ENCODE measurements around the gene MLPH. TPM values are rescaled to one million over a fixed set of nuclear protein-coding genes. Genes with fewer than 3 reads are reported as not detected.

MLPH gene
- total RNA-seq, 1 donor from 2014 or later, result 423 TPM

DNA sequence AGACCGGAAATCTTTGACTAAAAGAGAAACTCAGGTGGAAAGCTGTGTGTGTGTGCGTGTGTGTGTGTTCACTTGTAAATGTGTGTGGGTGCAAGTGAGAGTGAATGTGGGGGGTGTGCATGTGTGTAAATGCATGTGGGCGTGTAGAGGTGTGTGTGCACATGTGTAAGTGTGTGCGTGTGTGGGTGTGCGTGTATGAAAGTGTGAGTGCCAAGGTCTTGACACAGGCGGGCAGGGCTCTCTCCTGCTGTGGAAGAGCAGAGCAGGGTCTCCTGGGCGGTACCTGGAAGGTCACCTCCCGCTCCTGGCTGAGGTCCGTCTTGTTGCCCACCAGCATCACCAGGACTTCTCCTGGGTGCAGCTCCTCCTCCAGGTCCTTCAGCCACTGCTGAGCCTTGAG is 89.9 kb downstream of the MLPH start:
- intact Hi-C loops (cut with DNase I), result loop anchor here (5.0 kb wide), 1 partner anchor 170 kb away; no protein-coding TSS in a partner anchor
- Histone ChIP-seq H3K36me3 (peaks cover 11% of the 10 kb centered on the region), H3K27me3 (no peaks in the 10 kb centered on the region), H3K9me3 (no peaks in the 10 kb centered on the region), H3K4me3 (no peak overlapping the region), H3K4me1 (peaks cover 11% of the 10 kb centered on the region), H3K27ac (no peak overlapping the region)
- ATAC-seq (no peak), DNase-seq (peak; percentile 48)
- TF ChIP-seq, protein P1, sequence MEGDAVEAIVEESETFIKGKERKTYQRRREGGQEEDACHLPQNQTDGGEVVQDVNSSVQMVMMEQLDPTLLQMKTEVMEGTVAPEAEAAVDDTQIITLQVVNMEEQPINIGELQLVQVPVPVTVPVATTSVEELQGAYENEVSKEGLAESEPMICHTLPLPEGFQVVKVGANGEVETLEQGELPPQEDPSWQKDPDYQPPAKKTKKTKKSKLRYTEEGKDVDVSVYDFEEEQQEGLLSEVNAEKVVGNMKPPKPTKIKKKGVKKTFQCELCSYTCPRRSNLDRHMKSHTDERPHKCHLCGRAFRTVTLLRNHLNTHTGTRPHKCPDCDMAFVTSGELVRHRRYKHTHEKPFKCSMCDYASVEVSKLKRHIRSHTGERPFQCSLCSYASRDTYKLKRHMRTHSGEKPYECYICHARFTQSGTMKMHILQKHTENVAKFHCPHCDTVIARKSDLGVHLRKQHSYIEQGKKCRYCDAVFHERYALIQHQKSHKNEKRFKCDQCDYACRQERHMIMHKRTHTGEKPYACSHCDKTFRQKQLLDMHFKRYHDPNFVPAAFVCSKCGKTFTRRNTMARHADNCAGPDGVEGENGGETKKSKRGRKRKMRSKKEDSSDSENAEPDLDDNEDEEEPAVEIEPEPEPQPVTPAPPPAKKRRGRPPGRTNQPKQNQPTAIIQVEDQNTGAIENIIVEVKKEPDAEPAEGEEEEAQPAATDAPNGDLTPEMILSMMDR (IDR thresholded peaks at IDR 0.05), result no peak

DNA sequence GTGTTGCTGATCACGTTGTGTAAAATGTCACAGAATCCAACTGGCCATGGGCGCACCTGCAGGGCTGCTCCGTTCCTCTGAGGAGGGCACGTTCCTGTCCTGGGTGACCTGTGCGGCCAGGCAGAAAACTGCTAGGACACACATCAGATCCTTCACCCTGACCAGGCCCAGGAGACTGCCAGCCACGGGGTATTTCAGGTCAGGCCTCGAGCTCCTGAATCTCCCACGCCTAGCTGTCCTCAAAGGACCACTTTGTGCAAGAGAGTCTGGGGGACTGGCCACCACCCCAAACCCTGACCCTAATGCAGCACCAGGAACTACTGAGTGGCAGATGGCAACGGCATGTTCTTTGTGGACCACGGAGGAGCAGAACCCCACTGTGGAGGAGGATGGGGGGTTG is 90.4 kb downstream of the MLPH start:
- no peaks in the 10 kb centered on the region for H3K27me3 ChIP-seq
- TF ChIP-seq, protein P1 (IDR thresholded peaks at IDR 0.05), result no peak
- peaks cover 12% of the 10 kb centered on the region for H3K4me1 ChIP-seq
- no peak overlapping the region for H3K27ac ChIP-seq
- intact Hi-C loops (cut with DNase I), result loop anchor here (5.0 kb wide), 1 partner anchor 170 kb away; no protein-coding TSS in a partner anchor
- ATAC-seq (no peak), DNase-seq (peak; percentile 42)
- peaks cover 11% of the 10 kb centered on the region for H3K36me3 ChIP-seq
- no peaks in the 10 kb centered on the region for H3K9me3 ChIP-seq
- no peak overlapping the region for H3K4me3 ChIP-seq

DNA sequence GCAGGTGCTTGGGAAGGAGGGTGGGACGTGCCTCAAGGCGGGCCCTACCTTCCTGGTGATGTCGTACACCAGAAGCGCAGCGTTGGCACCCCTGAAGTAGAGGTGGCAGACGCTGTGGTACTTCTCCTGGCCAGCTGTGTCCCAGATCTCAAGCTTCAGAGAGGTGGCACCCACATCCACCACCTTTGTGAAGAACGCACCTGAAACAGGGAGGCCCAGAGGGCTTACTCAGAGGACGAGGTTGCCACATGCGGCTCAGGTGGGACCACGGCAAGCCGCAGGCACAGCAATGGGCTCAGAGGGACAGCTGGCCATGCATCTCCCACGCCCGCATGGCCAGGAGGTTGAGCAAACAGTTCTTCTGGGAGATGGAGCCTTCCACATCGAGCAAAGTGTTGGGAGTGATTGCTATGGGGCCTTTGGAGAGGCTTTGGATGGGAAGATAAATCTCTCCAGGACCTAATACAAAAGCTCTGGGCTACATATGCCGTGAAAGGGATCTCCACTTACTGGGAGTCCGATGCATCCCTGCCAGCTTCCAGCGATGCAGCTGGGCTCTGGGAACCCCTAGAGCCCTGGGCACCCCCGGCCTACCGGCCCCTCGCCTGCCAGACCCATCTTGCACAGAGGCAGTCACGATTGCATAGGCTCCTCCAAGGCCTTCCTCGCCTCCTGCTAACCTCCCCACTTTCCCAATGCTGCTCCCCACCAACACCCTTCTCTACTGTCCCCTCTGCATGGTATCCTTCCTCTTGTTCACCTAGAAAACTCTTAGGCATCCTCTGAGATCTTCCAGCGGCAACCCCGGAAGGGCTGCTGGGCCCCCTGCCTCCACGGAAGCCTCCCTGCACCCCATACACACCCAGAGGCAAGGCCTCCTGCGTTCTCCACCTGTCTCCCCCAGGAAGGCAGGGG is 91.2 kb downstream of the MLPH start:
- H3K27ac ChIP-seq, result no peak overlapping the region
- peak; percentile 51 for DNase-seq
- TF ChIP-seq, protein P1 (IDR thresholded peaks at IDR 0.05), result no peak
- intact Hi-C loops (cut with DNase I), result loop anchor here (5.0 kb wide), 1 partner anchor 169 kb away; no protein-coding TSS in a partner anchor
- H3K4me1 ChIP-seq, result peaks cover 15% of the 10 kb centered on the region
- no peaks in the 10 kb centered on the region for H3K9me3 ChIP-seq
- no peak overlapping the region for H3K4me3 ChIP-seq
- no peak for ATAC-seq
- no peaks in the 10 kb centered on the region for H3K27me3 ChIP-seq
- peaks cover 11% of the 10 kb centered on the region for H3K36me3 ChIP-seq

DNA sequence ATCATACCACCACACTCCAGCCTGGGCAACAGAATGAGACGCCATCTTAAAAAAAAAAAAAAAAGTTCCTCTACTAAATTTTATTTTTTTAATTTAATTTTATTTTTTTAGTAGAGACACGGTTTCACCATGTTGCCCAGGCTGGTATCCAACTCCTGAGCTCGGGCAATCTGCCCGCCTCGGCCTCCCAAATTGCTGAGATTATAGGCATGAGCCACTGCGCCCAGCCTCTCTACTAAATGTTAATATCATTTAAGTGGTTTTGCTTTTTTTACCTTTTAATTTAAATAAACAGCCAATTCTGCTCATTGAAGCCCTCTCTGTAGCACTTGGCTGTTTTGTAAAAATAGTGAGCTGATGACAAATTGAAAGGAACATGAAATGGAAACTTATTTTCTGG is 94.3 kb downstream of the MLPH start:
- no peak for ATAC-seq
- Histone ChIP-seq H3K4me1 (peaks cover 15% of the 10 kb centered on the region), H3K36me3 (peaks cover 11% of the 10 kb centered on the region), H3K27ac (no peak overlapping the region), H3K9me3 (no peaks in the 10 kb centered on the region), H3K27me3 (no peaks in the 10 kb centered on the region), H3K4me3 (no peak overlapping the region)
- DNase-seq, result no peak
- intact Hi-C loops (cut with DNase I), result no loop called here
- TF ChIP-seq, protein P1 (IDR thresholded peaks at IDR 0.05), result no peak

DNA sequence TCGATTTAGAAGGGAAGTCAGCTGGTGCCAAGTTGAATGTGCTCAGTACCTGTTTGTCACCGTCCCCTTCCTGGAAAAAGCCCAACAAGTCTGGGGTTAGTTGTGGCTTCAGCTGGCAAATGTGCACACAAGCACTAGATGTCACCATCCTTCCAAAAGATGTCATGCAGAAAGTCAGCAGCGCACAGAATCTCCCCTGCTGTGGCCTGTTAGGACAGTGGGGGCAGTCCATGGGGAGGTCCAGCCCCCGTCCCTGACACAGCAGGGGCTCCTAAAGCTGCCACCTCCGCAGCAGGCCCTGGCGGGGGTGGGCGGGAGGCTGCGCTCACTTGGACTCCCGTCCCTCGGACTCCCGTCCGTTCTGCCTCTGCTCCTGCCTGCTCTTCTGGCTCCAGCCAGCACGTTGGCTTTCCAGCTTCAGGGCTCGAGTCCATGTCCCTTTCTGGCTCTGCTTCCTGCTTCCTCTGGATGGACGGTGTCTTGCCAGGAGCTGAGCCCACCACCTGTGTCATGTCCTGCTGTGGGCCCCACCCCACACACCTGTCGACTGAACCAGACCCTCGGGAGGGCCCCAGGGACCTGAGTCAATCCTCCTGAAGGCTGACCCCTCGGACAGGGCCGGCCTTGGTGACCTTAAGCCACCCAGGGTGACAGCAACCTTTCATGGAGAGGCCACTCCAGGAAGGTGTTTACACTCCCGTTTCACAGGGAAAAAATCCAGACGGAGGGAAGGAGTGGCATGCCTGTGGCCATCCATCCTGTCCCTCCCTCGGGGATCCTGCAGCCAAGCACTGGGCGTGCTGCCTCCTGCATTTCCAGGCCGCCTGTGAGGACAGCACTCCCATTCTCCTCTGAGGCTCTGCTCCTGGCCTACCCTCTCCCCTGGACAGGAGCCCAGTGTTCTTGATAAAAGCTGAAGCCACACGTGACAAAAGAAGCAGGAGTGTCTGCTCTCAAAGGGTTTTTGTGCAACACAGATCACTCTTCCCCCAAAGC is 95.0 kb downstream of the MLPH start:
- Histone ChIP-seq H3K27ac (peak overlapping the region; percentile 38), H3K4me3 (no peak overlapping the region), H3K36me3 (peaks cover 11% of the 10 kb centered on the region), H3K4me1 (peaks cover 15% of the 10 kb centered on the region), H3K27me3 (no peaks in the 10 kb centered on the region), H3K9me3 (no peaks in the 10 kb centered on the region)
- ATAC-seq (peak; percentile 88), DNase-seq (peak; percentile 67)
- intact Hi-C loops (cut with DNase I), result no loop called here
- TF ChIP-seq, protein P1 (IDR thresholded peaks at IDR 0.05), result peak; percentile 52
